K562 (cell line): ENCODE results near the gene RIPOR2. TPM values are rescaled to one million over a fixed set of nuclear protein-coding genes. Genes with fewer than 3 reads are reported as not detected.

Source experiments
- ATAC-seq: fragments of 200-7000 bp; cut with Tn5 transposase; 3 replicates; pipeline ENCODE4 v1.9.1; 2020; ENCODE audit warnings: moderate library complexity
- BruUV-seq: library from RNA; stranded (reverse); fragments of 400-500 nt; replicated peaks from 2 replicates; lab custom pipeline; 2021; lab: Mats Ljungman, UMichigan
- CTCF ChIA-PET: fragments of 300-600 bp; formaldehyde crosslinking; extraction: SDS; loops from one replicate; lab custom pipeline; 2021; ENCODE audit warnings: low intra/inter-chr PET ratio; lab: Yijun Ruan, JAX
- POLR2A ChIA-PET: fragments of 300-600, 350-650 bp; sonication (Branson Sonifier 250); formaldehyde crosslinking; extraction: SDS; loops from one replicate; lab custom pipeline; 2021; ENCODE audit warnings: antibody characterized with exemption, inconsistent platforms; lab: Yijun Ruan, JAX
- DNase-seq, 4 experiments: peaks; one replicate each; pipeline versions ENCODE4 v3.0.0 to v3.0.0-alpha.2; 2011 to 2018; ENCODE audit warnings: low spot score in 3 of 4, mixed read lengths in 3 of 4; ENCODE audit errors: extremely low read depth in 1 of 4
- FAIRE-seq: peaks from 2 replicates; lab custom pipeline; 2011; peaks lifted over from hg19 to GRCh38; lab: Jason Lieb, UNC
- H2AFZ ChIP-seq: 2 replicates; pipeline ENCODE4 v1.6.0; 2011; ENCODE audit warnings: low read depth, low read length, control low read depth, inconsistent platforms
- H3K27ac ChIP-seq: fragments of 200-600 bp; 3 replicates; pipeline ENCODE4 v1.8.0; 2011; ENCODE audit warnings: low read depth, mild to moderate bottlenecking, control low read depth, inconsistent platforms, low read length, moderate library complexity, mixed read lengths; ENCODE audit errors: extremely low read depth
- H3K27me3 ChIP-seq, 2 experiments: fragments of 300-600 bp in 1 of 2; 2 replicates in 1 of 2; 3 replicates in 1 of 2; pipeline versions ENCODE4 v1.6.0 to v1.8.0; 2011; ENCODE audit warnings: inconsistent platforms in 2 of 2, low read length in 2 of 2, mild to moderate bottlenecking in 1 of 2, mixed read lengths in 1 of 2, moderate library complexity in 1 of 2; ENCODE audit not compliant: control insufficient read depth in 2 of 2, insufficient read depth in 2 of 2
- H3K36me3 ChIP-seq: fragments of 300-600 bp; 3 replicates; pipeline ENCODE4 v1.8.0; 2011; ENCODE audit warnings: mild to moderate bottlenecking, low read length, inconsistent platforms; ENCODE audit not compliant: control insufficient read depth, insufficient read depth
- H3K4me1 ChIP-seq, 2 experiments: fragments of 200-600 bp in 1 of 2; replicated peaks in 1 of 2; 2 replicates in 1 of 2; 3 replicates in 1 of 2; pipeline versions ENCODE4 v1.5.1 to v1.8.0; 2011; ENCODE audit warnings: inconsistent platforms in 2 of 2, low read length in 2 of 2, mild to moderate bottlenecking in 1 of 2, mixed read lengths in 1 of 2, moderate library complexity in 1 of 2; ENCODE audit not compliant: control insufficient read depth in 2 of 2, insufficient read depth in 2 of 2
- H3K4me2 ChIP-seq: 2 replicates; pipeline ENCODE4 v1.6.1; 2011; ENCODE audit warnings: low read length, control low read depth, inconsistent platforms, mixed read lengths; ENCODE audit not compliant: insufficient read depth
- H3K4me3 ChIP-seq: fragments of 200-600 bp; sonication (generic), shearing (Covaris generic); 2 replicates; pipeline ENCODE4 v1.5.1; 2016; ENCODE audit warnings: control low read depth, inconsistent platforms
- H3K79me2 ChIP-seq: fragments of 200-600 bp; 3 replicates; pipeline ENCODE4 v1.8.0; 2011; ENCODE audit warnings: low read length, inconsistent platforms; ENCODE audit not compliant: control insufficient read depth, insufficient read depth
- H3K9ac ChIP-seq, 2 experiments: 2 replicates each; pipeline versions ENCODE4 v1.6.0 to v1.6.1; 2011; ENCODE audit warnings: low read depth in 2 of 2, low read length in 2 of 2, control low read depth in 1 of 2, inconsistent platforms in 1 of 2, mild to moderate bottlenecking in 1 of 2, mixed read lengths in 1 of 2; ENCODE audit not compliant: insufficient read depth in 1 of 2
- H3K9me1 ChIP-seq: one replicate; pipeline ENCODE4 v1.6.0; 2011; ENCODE audit warnings: inconsistent platforms, mild to moderate bottlenecking, low read length, moderate library complexity; ENCODE audit not compliant: control insufficient read depth, insufficient read depth
- H3K9me3 ChIP-seq: replicated peaks from 2 replicates; pipeline ENCODE4 v1.5.1; 2011; ENCODE audit warnings: low read depth, low read length, inconsistent platforms; ENCODE audit not compliant: control insufficient read depth, insufficient read depth
- H4K20me1 ChIP-seq: replicated peaks from 2 replicates; pipeline ENCODE4 v1.6.1; 2011; ENCODE audit warnings: low read length, inconsistent platforms, mixed read lengths; ENCODE audit not compliant: control insufficient read depth, insufficient read depth
- CEBPG ChIP-seq, 3 experiments: fragments of 200-800 bp in 1 of 3; sonication (Bioruptor generic) in 1 of 3; sonication (generic) in 1 of 3; formaldehyde crosslinking in 1 of 3; IDR thresholded peaks in 2 of 3; conservative IDR thresholded peaks in 1 of 3; 2 replicates each; pipeline versions ENCODE4 v1.6.1 to v1.8.0; 2016 to 2022; ENCODE audit warnings: missing compliant biosample characterization in 2 of 3, missing genetic modification characterization in 2 of 3, mild to moderate bottlenecking in 1 of 3, missing genetic modification reagents in 1 of 3
- SMC3 ChIP-seq: conservative IDR thresholded peaks from 2 replicates; pipeline ENCODE4 v1.6.1; 2011; ENCODE audit warnings: low read depth, low read length, improper control_type of control experiment; ENCODE audit not compliant: insufficient read depth
- TCFL5 ChIP-seq: fragments of 250-450 bp; sonication (Bioruptor Pico); conservative IDR thresholded peaks from 2 replicates; pipeline ENCODE4 v1.6.1; 2021; ENCODE audit warnings: mild to moderate bottlenecking, moderate library complexity, matching md5 sums
- ZBED1 ChIP-seq: IDR thresholded peaks from 2 replicates; pipeline ENCODE4 v1.6.1; 2014
- ZNF121 ChIP-seq: sonication (generic); formaldehyde crosslinking; conservative IDR thresholded peaks from 2 replicates; pipeline ENCODE4 v1.8.0; 2022; ENCODE audit warnings: missing genetic modification reagents
- WGBS: fragments of 100-300 bp; shearing (Covaris generic); methylation state at CpG from one replicate; pipeline ENCODE4 v1.1.6; 2016; ENCODE audit warnings: low coverage, mixed read lengths; ENCODE audit not compliant: insufficient coverage; ENCODE audit errors: missing lambda C conversion rate; 5-methylcytosine and 5-hydroxymethylcytosine counted together
- in situ Hi-C: fragments of 300-500 bp; cut with MboI; formaldehyde crosslinking; loops from 4 replicates; pipeline ENCODE4 v1.15.0; 2018; ENCODE audit warnings: inconsistent platforms, mixed read lengths
- intact Hi-C: fragments of 100-400 bp; cut with micrococcal nuclease; formaldehyde crosslinking; loops from 2 replicates; pipeline ENCODE4 v1.14.2; 2022
- polyA plus RNA-seq, 8 experiments: library from polyadenylated mRNA; depleted of rRNA in 4 of 8; stranded (reverse) in 5 of 8; unstranded in 3 of 8; fragments of >200 nt; fragmentation: Nextera tagmentation in 2 of 8; fragmentation: Illumina TruSeq in 1 of 8; extraction: Ambion mirVana in 2 of 8; extraction: Trizol in 1 of 8; gene quantifications; 2 replicates each; pipeline versions ENCODE4 v1.2.1 to v1.2.3, GENCODE V29; 2011 to 2014; ENCODE audit warnings: inconsistent platforms in 1 of 8, missing spikeins in 1 of 8
- total RNA-seq, 7 experiments: library from RNA; depleted of rRNA in 6 of 7; stranded (reverse); fragments of >200 nt in 6 of 7; fragmentation: Illumina TruSeq in 2 of 7; extraction: Trizol in 2 of 7; gene quantifications; 2 replicates each; pipeline versions ENCODE4 v1.2.1 to v1.2.3, GENCODE V29; 2011 to 2021; ENCODE audit warnings: low replicate concordance in 1 of 7
- TF ChIP-seq, protein P1 (sequence below): fragments of 450-650 bp; formaldehyde crosslinking; IDR thresholded peaks from 2 replicates; pipeline ENCODE4 v1.4.0; 2020; ENCODE audit warnings: mild to moderate bottlenecking, moderate library complexity
- TF ChIP-seq, protein P2 (sequence below), 2 experiments: fragments of 450-650 bp; formaldehyde crosslinking in 1 of 2; IDR thresholded peaks; 2 replicates each; pipeline versions ENCODE4 v1.4.0 to v1.6.1; 2014 to 2020; ENCODE audit warnings: mild to moderate bottlenecking in 2 of 2, borderline replicate concordance in 1 of 2, low read depth in 1 of 2
- TF ChIP-seq, protein P3 (sequence below): fragments of 450-650 bp; IDR thresholded peaks from 2 replicates; pipeline ENCODE4 v1.6.1; 2017; ENCODE audit warnings: mild to moderate bottlenecking, moderate library complexity

RIPOR2 gene
- total and polyA plus RNA-seq, 9 of the 15 experiments (the other 6 are each of a cell fraction or from before 2014, with no cell fraction given): 0.04 to 1.0 (median 0.47) TPM; not detected in 2

DNA sequence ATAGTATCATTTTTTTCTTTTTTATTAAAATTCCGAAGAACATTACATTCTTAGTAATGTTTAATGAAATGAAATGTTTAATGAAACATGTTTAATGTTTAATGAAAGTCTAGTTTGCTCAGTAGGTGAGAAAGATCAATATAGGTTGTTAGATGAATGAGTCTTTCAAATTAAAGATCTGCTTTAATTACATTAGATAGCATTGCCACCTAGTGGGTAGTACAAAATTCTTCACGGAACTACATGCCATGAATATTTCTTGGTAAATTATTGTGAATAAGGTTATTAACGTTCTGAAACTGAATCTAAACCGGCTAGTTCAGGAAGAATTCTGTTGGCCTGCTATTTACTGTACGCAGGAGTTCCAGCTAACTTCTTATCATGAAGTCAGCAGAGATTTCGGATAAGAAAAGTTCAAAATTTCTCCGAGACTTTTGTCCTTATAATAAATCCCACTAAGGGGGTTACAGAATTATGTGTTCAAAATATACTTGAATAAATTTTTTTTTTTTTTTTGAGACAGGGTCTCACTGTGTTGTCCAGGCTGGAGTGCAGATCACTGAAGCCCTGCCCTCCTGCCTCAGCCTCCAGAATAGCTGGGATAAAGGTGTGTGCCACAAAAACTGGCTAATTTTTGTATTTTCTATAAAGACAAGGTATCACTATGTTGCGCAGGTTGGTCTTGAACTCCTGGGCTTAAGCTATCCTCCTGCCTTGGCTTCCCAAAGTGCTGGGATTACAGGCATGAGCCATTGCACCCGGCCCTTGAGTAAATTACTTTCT is 168.9 kb downstream of the RIPOR2 start:
- H2AFZ ChIP-seq: peak overlapping the region; percentile 48; the same call in 1 of the 2 replicates
- WGBS: 45% methylated on average over 9 of the region's 9 CpGs
- H3K9me3 ChIP-seq: no peaks in the 10 kb centered on the region
- no peaks in the 10 kb centered on the region for H3K79me2 ChIP-seq
- ATAC-seq: peak; percentile 59
- H3K4me3 ChIP-seq: no peak overlapping the region
- FAIRE-seq: no peak
- no peak for DNase-seq
- ChIA-PET POLR2A (interaction anchor here (1.0 kb wide), 1 partner anchor 12 kb away, joined by 3 read pairs; no protein-coding TSS in a partner anchor), CTCF (interaction anchor here (0.6 to 2.8 kb wide), 5 partner anchors 45 to 484 kb away, joined by 3 to 21 read pairs (median 5); no protein-coding TSS in a partner anchor)
- H3K4me2 ChIP-seq: no peak overlapping the region
- H4K20me1 ChIP-seq: no peaks in the 10 kb centered on the region
- H3K36me3 ChIP-seq: no peaks in the 10 kb centered on the region
- no peak overlapping the region for H3K27ac ChIP-seq
- H3K9ac ChIP-seq: no peak overlapping the region
- in situ Hi-C loops (loop anchor here (10.0 kb wide), 1 partner anchor 192 kb away; no protein-coding TSS in a partner anchor), intact Hi-C loops (loop anchor here (1.0 to 5.0 kb wide), 3 partner anchors 186 to 485 kb away; no protein-coding TSS in a partner anchor)
- BruUV-seq: no TSS peak
- no peaks in the 10 kb centered on the region; a peak in 1 of 5 replicates for H3K4me1 ChIP-seq
- H3K9me1 ChIP-seq: no peaks in the 10 kb centered on the region
- H3K27me3 ChIP-seq: no peaks in the 10 kb centered on the region
- TF ChIP-seq ZBED1 (no peak), ZNF121 (CRISPR knock-in tag) (peak; percentile 79), CEBPG (CRISPR knock-in tag; IDR thresholded peaks at IDR 0.05) (no peak), CEBPG (tag; conservative IDR thresholded peaks at IDR 0.05 in 1 of 2, IDR thresholded peaks at IDR 0.05 in 1 of 2) (no peak), SMC3 (peak; percentile 39; the same call in 1 of the 2 replicates), TCFL5 (CRISPR knock-in tag) (no peak)
- TF ChIP-seq, protein P1, sequence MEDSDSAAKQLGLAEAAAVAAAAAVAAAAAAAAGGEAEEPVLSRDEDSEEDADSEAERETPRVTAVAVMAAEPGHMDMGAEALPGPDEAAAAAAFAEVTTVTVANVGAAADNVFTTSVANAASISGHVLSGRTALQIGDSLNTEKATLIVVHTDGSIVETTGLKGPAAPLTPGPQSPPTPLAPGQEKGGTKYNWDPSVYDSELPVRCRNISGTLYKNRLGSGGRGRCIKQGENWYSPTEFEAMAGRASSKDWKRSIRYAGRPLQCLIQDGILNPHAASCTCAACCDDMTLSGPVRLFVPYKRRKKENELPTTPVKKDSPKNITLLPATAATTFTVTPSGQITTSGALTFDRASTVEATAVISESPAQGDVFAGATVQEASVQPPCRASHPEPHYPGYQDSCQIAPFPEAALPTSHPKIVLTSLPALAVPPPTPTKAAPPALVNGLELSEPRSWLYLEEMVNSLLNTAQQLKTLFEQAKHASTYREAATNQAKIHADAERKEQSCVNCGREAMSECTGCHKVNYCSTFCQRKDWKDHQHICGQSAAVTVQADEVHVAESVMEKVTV (CRISPR knock-in tag): peak; percentile 74
- TF ChIP-seq, protein P2, sequence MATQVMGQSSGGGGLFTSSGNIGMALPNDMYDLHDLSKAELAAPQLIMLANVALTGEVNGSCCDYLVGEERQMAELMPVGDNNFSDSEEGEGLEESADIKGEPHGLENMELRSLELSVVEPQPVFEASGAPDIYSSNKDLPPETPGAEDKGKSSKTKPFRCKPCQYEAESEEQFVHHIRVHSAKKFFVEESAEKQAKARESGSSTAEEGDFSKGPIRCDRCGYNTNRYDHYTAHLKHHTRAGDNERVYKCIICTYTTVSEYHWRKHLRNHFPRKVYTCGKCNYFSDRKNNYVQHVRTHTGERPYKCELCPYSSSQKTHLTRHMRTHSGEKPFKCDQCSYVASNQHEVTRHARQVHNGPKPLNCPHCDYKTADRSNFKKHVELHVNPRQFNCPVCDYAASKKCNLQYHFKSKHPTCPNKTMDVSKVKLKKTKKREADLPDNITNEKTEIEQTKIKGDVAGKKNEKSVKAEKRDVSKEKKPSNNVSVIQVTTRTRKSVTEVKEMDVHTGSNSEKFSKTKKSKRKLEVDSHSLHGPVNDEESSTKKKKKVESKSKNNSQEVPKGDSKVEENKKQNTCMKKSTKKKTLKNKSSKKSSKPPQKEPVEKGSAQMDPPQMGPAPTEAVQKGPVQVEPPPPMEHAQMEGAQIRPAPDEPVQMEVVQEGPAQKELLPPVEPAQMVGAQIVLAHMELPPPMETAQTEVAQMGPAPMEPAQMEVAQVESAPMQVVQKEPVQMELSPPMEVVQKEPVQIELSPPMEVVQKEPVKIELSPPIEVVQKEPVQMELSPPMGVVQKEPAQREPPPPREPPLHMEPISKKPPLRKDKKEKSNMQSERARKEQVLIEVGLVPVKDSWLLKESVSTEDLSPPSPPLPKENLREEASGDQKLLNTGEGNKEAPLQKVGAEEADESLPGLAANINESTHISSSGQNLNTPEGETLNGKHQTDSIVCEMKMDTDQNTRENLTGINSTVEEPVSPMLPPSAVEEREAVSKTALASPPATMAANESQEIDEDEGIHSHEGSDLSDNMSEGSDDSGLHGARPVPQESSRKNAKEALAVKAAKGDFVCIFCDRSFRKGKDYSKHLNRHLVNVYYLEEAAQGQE (IDR thresholded peaks at IDR 0.05; ENCODE audit: borderline replicate concordance): peak; percentile 52; the same call in 1 of the 2 replicates
- TF ChIP-seq, protein P2 (CRISPR knock-in tag; IDR thresholded peaks at IDR 0.05; ENCODE audit: low read depth): no peak
- TF ChIP-seq, protein P3, sequence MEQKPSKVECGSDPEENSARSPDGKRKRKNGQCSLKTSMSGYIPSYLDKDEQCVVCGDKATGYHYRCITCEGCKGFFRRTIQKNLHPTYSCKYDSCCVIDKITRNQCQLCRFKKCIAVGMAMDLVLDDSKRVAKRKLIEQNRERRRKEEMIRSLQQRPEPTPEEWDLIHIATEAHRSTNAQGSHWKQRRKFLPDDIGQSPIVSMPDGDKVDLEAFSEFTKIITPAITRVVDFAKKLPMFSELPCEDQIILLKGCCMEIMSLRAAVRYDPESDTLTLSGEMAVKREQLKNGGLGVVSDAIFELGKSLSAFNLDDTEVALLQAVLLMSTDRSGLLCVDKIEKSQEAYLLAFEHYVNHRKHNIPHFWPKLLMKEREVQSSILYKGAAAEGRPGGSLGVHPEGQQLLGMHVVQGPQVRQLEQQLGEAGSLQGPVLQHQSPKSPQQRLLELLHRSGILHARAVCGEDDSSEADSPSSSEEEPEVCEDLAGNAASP: no peak
